ENCODE data around the gene PI4KB. TPM values are rescaled to one million over a fixed set of nuclear protein-coding genes. Genes with fewer than 3 reads are reported as not detected.

Gene PI4KB
- total and polyA plus RNA-seq, 4 donors: 14.2 to 27.1 (median 19.2) TPM

GRCh38 chr1:151255381-151255780 is 71.8 kb downstream of the PI4KB start:
- no peaks in the 10 kb centered on the region for H3K36me3 ChIP-seq (ENCODE audit: control insufficient read depth in 4 of 4, insufficient read depth in 3 of 4, low read depth in 1 of 4, low read length in 3 of 4)
- no peak for DNase-seq (ENCODE audit: low spot score)
- H3K9me3 ChIP-seq (ENCODE audit: control insufficient read depth in 4 of 4, low read length in 3 of 4): no peaks in the 10 kb centered on the region
- WGBS: 33% methylated on average over 10 of the region's 10 CpGs
- TF ChIP-seq ZBTB33 (IDR thresholded peaks at IDR 0.05) (no peak), YY1 (IDR thresholded peaks at IDR 0.05) (no peak), JUND (IDR thresholded peaks at IDR 0.05) (no peak), NR2F2 (IDR thresholded peaks at IDR 0.05) (no peak), RXRA (IDR thresholded peaks at IDR 0.05) (no peak), SP1 (IDR thresholded peaks at IDR 0.05) (no peak), EGR1 (IDR thresholded peaks at IDR 0.05; ENCODE audit: low read depth in 2 of 2) (no peak), ATF3 (IDR thresholded peaks at IDR 0.05) (no peak), GABPA (IDR thresholded peaks at IDR 0.05 in 1 of 2, conservative IDR thresholded peaks at IDR 0.05 in 1 of 2) (no peak)
- TF ChIP-seq, protein P1, sequence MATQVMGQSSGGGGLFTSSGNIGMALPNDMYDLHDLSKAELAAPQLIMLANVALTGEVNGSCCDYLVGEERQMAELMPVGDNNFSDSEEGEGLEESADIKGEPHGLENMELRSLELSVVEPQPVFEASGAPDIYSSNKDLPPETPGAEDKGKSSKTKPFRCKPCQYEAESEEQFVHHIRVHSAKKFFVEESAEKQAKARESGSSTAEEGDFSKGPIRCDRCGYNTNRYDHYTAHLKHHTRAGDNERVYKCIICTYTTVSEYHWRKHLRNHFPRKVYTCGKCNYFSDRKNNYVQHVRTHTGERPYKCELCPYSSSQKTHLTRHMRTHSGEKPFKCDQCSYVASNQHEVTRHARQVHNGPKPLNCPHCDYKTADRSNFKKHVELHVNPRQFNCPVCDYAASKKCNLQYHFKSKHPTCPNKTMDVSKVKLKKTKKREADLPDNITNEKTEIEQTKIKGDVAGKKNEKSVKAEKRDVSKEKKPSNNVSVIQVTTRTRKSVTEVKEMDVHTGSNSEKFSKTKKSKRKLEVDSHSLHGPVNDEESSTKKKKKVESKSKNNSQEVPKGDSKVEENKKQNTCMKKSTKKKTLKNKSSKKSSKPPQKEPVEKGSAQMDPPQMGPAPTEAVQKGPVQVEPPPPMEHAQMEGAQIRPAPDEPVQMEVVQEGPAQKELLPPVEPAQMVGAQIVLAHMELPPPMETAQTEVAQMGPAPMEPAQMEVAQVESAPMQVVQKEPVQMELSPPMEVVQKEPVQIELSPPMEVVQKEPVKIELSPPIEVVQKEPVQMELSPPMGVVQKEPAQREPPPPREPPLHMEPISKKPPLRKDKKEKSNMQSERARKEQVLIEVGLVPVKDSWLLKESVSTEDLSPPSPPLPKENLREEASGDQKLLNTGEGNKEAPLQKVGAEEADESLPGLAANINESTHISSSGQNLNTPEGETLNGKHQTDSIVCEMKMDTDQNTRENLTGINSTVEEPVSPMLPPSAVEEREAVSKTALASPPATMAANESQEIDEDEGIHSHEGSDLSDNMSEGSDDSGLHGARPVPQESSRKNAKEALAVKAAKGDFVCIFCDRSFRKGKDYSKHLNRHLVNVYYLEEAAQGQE (IDR thresholded peaks at IDR 0.05): no peak
- TF ChIP-seq, protein P2, sequence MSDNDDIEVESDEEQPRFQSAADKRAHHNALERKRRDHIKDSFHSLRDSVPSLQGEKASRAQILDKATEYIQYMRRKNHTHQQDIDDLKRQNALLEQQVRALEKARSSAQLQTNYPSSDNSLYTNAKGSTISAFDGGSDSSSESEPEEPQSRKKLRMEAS (IDR thresholded peaks at IDR 0.05): no peak
- peak overlapping the region; percentile 48 to 94 for H3K9ac ChIP-seq (ENCODE audit: low read depth in 1 of 2, low read length in 2 of 2)
- peak overlapping the region; percentile 77 to 84 (median 82) for H3K4me3 ChIP-seq (ENCODE audit: low read depth in 1 of 3, low read length in 3 of 3)
- no peaks in the 10 kb centered on the region for H3K27me3 ChIP-seq (ENCODE audit: control insufficient read depth in 4 of 4, insufficient read depth in 4 of 4, low read length in 3 of 4)
- peak overlapping the region; percentile 83 for H3K27ac ChIP-seq (ENCODE audit: low read depth in 1 of 2, low read length in 2 of 2)
- H3K4me1 ChIP-seq (ENCODE audit: control insufficient read depth in 4 of 4, insufficient read depth in 4 of 4, low read length in 3 of 4): peaks cover 3 to 15% (median 9%) of the 10 kb centered on the region in 4 donors

GRCh38 chr1:151254217-151255213 is 72.7 kb downstream of the PI4KB start, which contains the start of gene PSMD4:
TSS of gene PSMD4 (plus strand) at chr1:151254734. CDS start at chr1:151254783, 49 bp downstream.
- peak within 1 kb of the TSS; percentile 83 for H3K27ac ChIP-seq (ENCODE audit: low read depth in 1 of 2, low read length in 2 of 2)
- H3K4me1 ChIP-seq (ENCODE audit: control insufficient read depth in 4 of 4, insufficient read depth in 4 of 4, low read length in 3 of 4): peaks cover 3 to 15% (median 9%) of the 10 kb centered on the region in 4 donors
- peak within 1 kb of the TSS; percentile 77 to 84 (median 82) for H3K4me3 ChIP-seq (ENCODE audit: low read depth in 1 of 3, low read length in 3 of 3)
- no peaks in the 10 kb centered on the region for H3K27me3 ChIP-seq (ENCODE audit: control insufficient read depth in 4 of 4, insufficient read depth in 4 of 4, low read length in 3 of 4)
- H3K36me3 ChIP-seq (ENCODE audit: control insufficient read depth in 4 of 4, insufficient read depth in 3 of 4, low read depth in 1 of 4, low read length in 3 of 4): peaks cover 0 to 3% (median 2%) of the 10 kb centered on the region in 4 donors
- DNase-seq (ENCODE audit: low spot score): peak; percentile 94
- peak within 1 kb of the TSS; percentile 48 to 94 for H3K9ac ChIP-seq (ENCODE audit: low read depth in 1 of 2, low read length in 2 of 2)
- 8% methylated on average over 56 of the region's 56 CpGs for WGBS
- no peaks in the 10 kb centered on the region for H3K9me3 ChIP-seq (ENCODE audit: control insufficient read depth in 4 of 4, low read length in 3 of 4)
- TF ChIP-seq YY1 (IDR thresholded peaks at IDR 0.05) (peak; percentile 95), CTCF (IDR thresholded peaks at IDR 0.05; ENCODE audit: low read depth, low read length, missing input control) (no peak), GABPA (IDR thresholded peaks at IDR 0.05 in 1 of 2, conservative IDR thresholded peaks at IDR 0.05 in 1 of 2) (peak in 1 of 2 donors; percentile 91), SP1 (IDR thresholded peaks at IDR 0.05) (peak; percentile 94), FOXA1 (IDR thresholded peaks at IDR 0.05) (no peak), NR2F2 (IDR thresholded peaks at IDR 0.05) (no peak), ATF3 (IDR thresholded peaks at IDR 0.05) (no peak), RAD21 (IDR thresholded peaks at IDR 0.05) (peak; percentile 27 to 35), EGR1 (IDR thresholded peaks at IDR 0.05; ENCODE audit: low read depth in 2 of 2) (no peak), RXRA (IDR thresholded peaks at IDR 0.05) (peak in 1 of 2 donors; percentile 21), FOXA2 (IDR thresholded peaks at IDR 0.05) (no peak), HNF4A (conservative IDR thresholded peaks at IDR 0.05) (peak; percentile 13 to 49)
- TF ChIP-seq, protein P2 (IDR thresholded peaks at IDR 0.05): peak; percentile 75
- TF ChIP-seq, protein P1 (IDR thresholded peaks at IDR 0.05): peak; percentile 60
